ENCODE results near the gene TXNRD3.

Gene TXNRD3

GRCh38 chr3:126654571-126655383 is at the start of gene TXNRD3:
TXNRD3 (minus strand) TSS chr3:126655124.
- peak; percentile 69 for DNase-seq

DNA sequence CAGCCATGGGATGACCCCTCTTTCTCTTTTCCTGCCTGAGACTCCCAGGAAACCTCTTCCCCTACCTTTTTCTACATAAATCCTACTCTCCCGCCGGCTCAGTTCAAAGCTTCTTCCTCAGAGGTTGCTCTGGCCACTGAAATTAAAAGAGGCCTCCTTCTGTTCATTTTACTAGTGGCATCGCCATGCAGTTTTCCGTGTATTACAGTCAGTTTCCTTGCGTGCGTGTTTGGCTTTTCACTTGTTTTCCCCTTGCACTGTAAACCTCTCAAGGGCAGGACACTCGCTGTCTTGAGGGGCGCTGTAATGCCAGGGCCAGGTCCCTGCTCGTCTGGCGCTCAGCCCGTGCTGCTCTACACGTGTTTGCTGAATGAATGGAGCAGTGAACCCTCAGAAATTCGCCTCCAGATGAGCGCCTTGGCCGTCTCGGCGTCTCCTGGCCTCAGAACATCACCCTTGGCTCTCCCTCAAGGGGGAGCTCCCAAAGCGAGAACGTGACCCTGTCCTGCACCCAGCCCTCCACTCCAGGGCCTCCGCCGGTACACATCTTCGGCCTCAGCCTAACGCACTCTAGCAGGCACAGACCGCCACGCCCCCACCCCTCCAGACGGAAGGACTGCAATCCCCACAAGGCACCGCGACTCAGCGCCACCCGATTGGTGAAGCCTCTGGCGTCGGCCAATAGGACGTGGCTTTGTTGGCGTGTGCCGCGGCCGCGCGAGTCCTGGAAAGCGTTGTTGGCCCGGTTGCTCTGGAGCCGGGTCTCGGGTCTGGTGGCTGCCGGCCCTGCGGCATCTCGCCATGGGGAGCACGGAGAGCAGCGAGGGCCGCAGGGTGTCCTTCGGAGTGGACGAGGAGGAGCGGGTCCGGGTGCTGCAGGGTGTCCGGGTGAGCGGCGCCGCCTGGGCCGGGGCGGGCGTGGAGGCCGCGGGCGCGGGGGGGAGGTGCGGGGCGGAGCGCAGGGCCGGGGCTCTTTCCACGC is 48.9 kb upstream of the TXNRD3 start, which contains the start of gene CHCHD6:
CHCHD6 (plus strand) TSS at position 729 of the 982 bp plus-strand sequence; CDS start at position 802, 73 bp downstream.
- DNase-seq = peak; percentile 95

DNA sequence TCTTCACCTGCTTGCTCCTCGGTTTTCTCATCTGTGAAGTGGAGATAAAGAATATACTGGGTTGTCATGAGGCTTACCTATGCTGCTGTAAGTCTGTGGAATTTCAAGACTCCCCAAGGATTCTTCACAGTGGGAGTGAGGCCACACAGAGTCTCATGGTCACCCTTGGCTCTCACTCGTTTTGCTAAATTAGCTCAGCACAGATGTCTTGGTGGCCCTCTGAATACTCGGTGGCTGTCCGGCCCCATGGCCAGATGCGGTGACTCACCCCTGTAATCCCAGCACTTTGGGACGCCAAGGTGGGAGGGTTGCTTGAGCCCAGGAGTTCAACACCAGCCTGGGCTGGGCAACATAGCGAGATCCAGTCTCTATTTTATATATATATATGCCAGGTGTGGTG is 44.1 kb upstream of the TXNRD3 start:
- no peak for DNase-seq

DNA sequence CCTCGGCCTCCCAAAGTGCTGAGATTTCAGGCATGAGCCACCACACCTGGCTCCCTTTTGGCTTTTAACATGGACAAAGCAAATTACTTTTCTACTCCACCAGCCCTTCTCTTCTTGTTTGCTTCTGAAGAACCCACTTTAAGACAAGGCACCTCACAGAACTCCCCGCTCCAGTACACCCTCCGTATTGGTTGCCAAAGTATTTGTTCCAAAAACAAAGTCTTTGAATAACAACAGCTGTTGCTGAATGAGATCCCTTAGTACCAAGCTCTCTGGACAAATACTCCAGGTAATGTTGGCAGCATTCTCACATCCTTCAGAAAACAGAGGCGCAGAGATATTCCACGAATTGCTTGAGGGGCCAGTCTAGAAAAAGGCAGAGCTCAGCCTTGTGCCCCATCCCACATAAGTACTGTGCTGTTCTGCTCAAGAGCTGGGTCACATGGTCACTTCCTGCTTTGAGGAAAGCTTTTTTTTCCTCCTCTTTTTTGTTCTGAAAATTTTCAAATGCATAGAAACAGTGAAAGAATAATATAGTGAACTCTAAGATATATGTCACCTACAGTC is 41.9 kb upstream of the TXNRD3 start:
- DNase-seq = no peak

DNA sequence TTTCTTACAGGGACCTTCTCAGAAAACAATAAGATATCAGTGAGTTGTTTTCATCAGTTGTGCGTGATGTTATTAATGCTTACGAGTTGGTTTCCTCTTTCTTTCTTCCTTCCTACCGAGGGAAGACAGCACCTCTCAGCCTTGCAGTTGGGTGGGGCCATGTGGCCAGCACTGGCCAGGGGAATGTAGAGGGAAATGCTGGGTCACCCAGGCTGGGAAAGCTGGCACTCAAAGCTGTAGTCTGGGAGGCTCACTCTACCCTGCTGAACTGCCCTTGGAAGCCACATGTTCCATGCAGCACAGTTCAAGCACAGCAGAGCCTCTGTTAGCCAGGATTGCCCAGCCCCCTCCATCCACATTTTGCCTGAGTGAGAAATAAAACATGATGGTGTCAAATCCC is 39.0 kb upstream of the TXNRD3 start:
- DNase-seq = no peak

- DNase-seq = no peak
Observed at GRCh38 chr3:126692858-126693257, 37.9 kb upstream of the TXNRD3 start.

- DNase-seq = no peak
Observed at GRCh38 chr3:126691765-126692164, 36.8 kb upstream of the TXNRD3 start.

GRCh38 chr3:126685493-126685892 is 30.6 kb upstream of the TXNRD3 start:
- no peak for DNase-seq

GRCh38 chr3:126685021-126685420 is 30.1 kb upstream of the TXNRD3 start:
- peak; percentile 35 for DNase-seq

- no peak for DNase-seq
Observed at GRCh38 chr3:126684218-126684751, 29.4 kb upstream of the TXNRD3 start.

DNA sequence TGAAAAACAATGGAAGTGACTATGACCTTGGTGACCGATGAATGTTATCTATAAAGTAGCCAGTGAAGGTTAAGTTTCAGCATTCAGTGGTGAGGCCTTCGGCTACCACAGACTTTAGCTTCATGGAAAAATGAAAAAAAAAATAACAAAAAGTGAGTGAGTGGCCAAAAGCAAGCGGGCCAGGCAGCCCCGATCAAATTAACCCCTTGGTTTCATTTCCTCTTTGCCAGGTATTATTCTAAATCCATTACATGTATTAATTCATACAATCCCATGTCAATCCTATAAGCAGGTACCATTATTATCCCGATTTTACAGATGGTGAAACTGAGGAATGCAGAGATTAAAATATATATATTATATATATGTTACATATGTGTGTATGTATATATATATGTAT is 28.1 kb upstream of the TXNRD3 start:
- DNase-seq = no peak

GRCh38 chr3:126682009-126682408 is 27.1 kb upstream of the TXNRD3 start:
- DNase-seq = no peak

DNA sequence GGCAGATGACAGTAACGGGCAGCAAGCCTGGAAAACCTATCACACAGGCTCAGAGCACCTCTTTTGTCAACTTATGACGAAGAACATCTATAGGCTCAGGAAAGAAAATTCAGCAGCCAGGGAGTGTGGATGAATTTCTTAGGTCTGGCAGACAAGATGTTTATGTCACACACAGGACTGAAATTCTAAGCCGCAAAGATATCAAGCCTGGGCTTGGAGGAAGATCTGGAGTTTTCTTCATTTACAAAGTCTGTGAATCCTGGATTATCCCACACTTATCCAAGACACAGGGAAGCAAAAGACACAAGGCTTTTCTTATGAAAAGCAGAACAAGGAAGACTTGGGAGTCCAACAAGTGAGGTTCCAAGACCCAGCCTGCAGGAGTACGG is 25.7 kb upstream of the TXNRD3 start:
- no peak for DNase-seq

DNA sequence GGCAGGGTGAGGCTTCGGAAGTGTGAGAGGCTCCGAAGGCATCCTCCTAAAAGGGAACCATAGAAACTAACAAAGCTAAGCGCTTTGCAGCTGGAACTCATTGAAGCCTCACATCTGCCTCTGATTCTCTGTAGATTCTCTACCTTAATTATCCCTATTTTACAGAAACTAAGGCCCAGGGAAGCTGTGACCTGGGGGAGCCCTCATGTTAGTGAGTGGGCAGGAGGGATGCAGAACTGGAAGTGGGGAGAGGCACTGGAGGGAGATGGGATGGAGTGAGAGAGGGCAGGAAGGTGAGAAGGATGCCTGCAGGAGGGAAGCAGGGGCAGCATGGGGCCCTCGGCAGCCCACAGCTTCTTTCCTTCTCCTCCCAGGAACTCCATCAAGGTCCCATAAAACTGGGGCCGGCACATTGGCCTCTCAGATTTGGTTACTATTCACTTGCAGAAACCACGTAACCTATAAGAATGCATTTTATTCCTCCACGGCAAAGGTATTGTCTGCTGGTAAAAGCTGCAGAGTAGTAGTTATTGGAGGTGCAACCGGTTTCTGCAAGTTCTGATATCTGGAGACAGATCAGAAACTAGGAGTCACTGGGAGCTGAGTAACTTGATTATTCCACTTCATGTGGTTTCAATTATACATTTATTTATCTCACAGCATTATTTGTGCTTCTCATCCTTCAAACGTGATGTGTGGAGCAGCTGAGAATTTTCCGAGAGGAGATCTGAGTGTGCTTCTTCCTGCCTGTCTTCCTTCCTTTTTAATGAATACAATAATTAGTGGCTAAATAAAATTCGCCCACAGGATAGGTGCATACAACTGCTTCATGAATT is 25.1 kb upstream of the TXNRD3 start:
- DNase-seq = no peak

GRCh38 chr3:126679318-126679751 is 24.4 kb upstream of the TXNRD3 start:
- DNase-seq = peak; percentile 73

- no peak for DNase-seq
Observed at GRCh38 chr3:126678693-126679317, 23.9 kb upstream of the TXNRD3 start.

DNA sequence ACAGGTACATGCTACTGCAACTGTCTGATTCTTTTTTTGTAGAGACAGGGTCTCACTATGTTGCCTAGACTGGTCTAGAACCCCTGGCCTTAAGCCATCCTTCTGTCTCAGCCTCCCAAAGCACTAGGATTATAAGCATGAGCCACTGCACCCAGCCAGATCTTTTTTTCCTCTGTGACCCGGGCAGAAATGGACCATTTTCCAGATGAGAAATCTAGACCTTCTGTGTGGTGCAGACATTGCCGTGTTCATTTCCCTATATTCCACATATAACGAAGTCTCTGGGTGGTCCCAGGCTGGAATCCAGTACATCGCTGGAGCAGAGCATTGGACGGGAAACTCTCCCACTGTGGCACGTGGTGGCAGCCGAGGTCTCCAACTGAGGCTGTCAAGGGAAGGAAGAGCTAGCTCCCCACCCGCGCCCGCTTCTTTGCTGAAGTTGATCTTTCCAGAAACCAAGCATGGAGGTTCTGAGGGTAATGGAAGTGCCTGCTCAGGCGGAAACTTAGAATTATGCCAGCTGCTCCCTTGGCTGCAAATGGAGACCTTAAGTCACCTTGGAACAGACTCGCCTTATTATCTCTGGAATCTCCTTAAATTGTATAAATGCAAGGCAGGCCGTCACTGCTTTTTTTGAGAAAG is 23.1 kb upstream of the TXNRD3 start:
- no peak for DNase-seq

DNA sequence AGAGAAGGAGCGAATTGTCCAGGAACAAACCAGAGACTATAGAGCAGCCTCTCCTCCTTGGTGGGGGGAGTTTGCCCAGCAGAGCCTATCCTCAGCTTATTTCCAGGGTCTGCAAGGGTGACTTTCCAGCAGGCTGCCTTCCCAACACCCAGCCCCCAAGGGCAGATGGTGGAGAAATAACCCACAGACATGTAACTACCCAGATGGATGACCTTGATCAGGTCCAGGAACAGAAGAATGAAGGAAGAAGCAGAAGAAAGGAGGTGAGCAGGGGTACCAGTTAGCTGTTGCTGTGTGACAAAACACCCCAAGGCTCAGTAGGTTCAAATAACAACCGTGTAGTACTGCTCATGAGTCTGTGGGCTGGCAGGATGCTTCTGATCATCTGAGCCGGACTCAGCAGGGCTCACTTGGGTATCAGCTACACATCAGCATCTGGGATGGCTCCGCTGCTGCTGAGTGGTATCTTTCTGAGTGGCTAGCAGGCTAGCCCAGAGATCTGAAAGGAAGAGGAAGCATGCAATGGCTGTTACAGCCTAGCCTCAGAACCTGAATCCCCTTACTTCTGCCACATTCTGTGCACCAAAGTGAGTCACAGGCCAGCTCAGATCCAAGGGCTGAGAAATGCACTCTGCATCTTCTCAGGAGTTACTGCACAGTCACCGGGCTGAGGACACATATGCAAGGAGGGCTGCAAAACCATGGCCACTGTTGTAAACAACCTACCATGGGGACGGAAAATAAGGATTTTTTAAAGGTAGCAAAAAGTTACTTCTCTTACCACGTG is 22.2 kb upstream of the TXNRD3 start:
- peak; percentile 42 for DNase-seq

- DNase-seq = no peak
Observed at GRCh38 chr3:126672741-126673140, 17.8 kb upstream of the TXNRD3 start.

GRCh38 chr3:126672340-126672739 is 17.4 kb upstream of the TXNRD3 start:
- no peak for DNase-seq
